Measurements from ENCODE around the gene SEC62.

GRCh38 chr3:170007031-170007663, 40.5 kb downstream of the SEC62 start:
- no peak for TF ChIP-seq POLR2A (IDR thresholded peaks at IDR 0.05)
- TF ChIP-seq, protein P1, sequence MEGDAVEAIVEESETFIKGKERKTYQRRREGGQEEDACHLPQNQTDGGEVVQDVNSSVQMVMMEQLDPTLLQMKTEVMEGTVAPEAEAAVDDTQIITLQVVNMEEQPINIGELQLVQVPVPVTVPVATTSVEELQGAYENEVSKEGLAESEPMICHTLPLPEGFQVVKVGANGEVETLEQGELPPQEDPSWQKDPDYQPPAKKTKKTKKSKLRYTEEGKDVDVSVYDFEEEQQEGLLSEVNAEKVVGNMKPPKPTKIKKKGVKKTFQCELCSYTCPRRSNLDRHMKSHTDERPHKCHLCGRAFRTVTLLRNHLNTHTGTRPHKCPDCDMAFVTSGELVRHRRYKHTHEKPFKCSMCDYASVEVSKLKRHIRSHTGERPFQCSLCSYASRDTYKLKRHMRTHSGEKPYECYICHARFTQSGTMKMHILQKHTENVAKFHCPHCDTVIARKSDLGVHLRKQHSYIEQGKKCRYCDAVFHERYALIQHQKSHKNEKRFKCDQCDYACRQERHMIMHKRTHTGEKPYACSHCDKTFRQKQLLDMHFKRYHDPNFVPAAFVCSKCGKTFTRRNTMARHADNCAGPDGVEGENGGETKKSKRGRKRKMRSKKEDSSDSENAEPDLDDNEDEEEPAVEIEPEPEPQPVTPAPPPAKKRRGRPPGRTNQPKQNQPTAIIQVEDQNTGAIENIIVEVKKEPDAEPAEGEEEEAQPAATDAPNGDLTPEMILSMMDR (IDR thresholded peaks at IDR 0.05) = no peak

Data from uterus (tissue), 2 donors.